Right kidney (tissue), 1 donor: ENCODE results near the gene TNIK.

Experiments
- DNase-seq: peaks from one replicate; pipeline ENCODE4 v3.0.0-alpha.2; 2016

Gene TNIK

GRCh38 chr3:171159822-171160157 lies 300.4 kb downstream of the TNIK start:
- DNase-seq, result no peak

GRCh38 chr3:171159024-171159821 lies 301.0 kb downstream of the TNIK start:
- DNase-seq, result no peak

- DNase-seq, result no peak
Observed at GRCh38 chr3:171157980-171158379, 302.2 kb downstream of the TNIK start.

- peak; percentile 29 for DNase-seq
Observed at GRCh38 chr3:171157286-171157685, 302.9 kb downstream of the TNIK start.

GRCh38 chr3:171156401-171157010 lies 303.7 kb downstream of the TNIK start:
- no peak for DNase-seq

GRCh38 chr3:171155122-171155700 lies 305.0 kb downstream of the TNIK start:
- DNase-seq, result no peak

- DNase-seq, result no peak
Observed at GRCh38 chr3:171150945-171151344, 309.3 kb downstream of the TNIK start.

- no peak for DNase-seq
Observed at GRCh38 chr3:171149526-171150116, 310.6 kb downstream of the TNIK start.

- DNase-seq, result no peak
Observed at GRCh38 chr3:171145798-171146197, 314.4 kb downstream of the TNIK start.

- DNase-seq, result no peak
Observed at GRCh38 chr3:171142985-171143384, 317.2 kb downstream of the TNIK start.

GRCh38 chr3:171140246-171140645 lies 320.0 kb downstream of the TNIK start:
- DNase-seq, result no peak

- no peak for DNase-seq
Observed at GRCh38 chr3:171138027-171138426, 322.2 kb downstream of the TNIK start.

GRCh38 chr3:171135549-171135948 lies 324.7 kb downstream of the TNIK start:
- no peak for DNase-seq

GRCh38 chr3:171133796-171134569 lies 326.2 kb downstream of the TNIK start:
- no peak for DNase-seq

GRCh38 chr3:171133337-171133736 lies 326.9 kb downstream of the TNIK start:
- no peak for DNase-seq

GRCh38 chr3:171132873-171133272 lies 327.3 kb downstream of the TNIK start:
- DNase-seq, result no peak

GRCh38 chr3:171129827-171130226 lies 330.4 kb downstream of the TNIK start:
- no peak for DNase-seq

- DNase-seq, result no peak
Observed at GRCh38 chr3:171127611-171128010, 332.6 kb downstream of the TNIK start.

GRCh38 chr3:171126478-171127209 lies 333.6 kb downstream of the TNIK start:
- no peak for DNase-seq

GRCh38 chr3:171125010-171125409 lies 335.2 kb downstream of the TNIK start:
- DNase-seq, result no peak

- DNase-seq, result no peak
Observed at GRCh38 chr3:171123915-171124314, 336.3 kb downstream of the TNIK start.

GRCh38 chr3:171122861-171123260 lies 337.3 kb downstream of the TNIK start:
- no peak for DNase-seq
